ENCODE measurements around the gene GUCY1A2.

DNA sequence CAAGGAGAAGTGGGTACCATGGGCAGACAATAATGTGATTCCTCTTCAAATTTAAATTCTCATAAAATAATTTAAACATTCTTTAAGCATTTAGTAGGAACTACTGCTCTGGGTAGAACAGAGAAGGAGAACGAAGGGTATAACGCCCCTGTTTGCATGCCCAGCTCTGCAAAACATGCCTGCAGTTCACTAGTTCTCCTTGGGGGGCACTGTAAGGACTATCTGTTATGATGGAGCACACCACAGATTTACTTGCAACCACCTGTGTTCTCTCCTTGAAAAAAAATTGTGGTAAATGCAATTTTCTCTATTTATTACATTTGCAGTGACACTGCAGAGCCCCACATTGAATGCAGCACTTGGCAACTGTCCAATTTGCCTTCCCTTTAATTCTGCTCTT is 100.3 kb downstream of the GUCY1A2 start:
- TF ChIP-seq EZH2phosphoT487 (IDR thresholded peaks at IDR 0.05; ENCODE audit: insufficient read depth, low read depth), result no peak
- TF ChIP-seq EZH2 (IDR thresholded peaks at IDR 0.05; ENCODE audit: insufficient read depth, poor library complexity, severe bottlenecking), result no peak

All from GM23248 (cell line).